Bone marrow (tissue), 2 donors: ENCODE results near the gene TMEM176A.
"Not testable (repeated sequence)": the region's sequence is repeated elsewhere in the genome, so short reads cannot be mapped to it uniquely, and the experiment has no call there.

Source experiments
- DNase-seq, 2 donors: peaks; one replicate each; lab custom pipeline; 2025; lab: John Stamatoyannopoulos, UW

TMEM176A gene

GRCh38 chr7:150788474-150789269, 11.9 kb upstream of the TMEM176A start:
- no peak for DNase-seq

DNA sequence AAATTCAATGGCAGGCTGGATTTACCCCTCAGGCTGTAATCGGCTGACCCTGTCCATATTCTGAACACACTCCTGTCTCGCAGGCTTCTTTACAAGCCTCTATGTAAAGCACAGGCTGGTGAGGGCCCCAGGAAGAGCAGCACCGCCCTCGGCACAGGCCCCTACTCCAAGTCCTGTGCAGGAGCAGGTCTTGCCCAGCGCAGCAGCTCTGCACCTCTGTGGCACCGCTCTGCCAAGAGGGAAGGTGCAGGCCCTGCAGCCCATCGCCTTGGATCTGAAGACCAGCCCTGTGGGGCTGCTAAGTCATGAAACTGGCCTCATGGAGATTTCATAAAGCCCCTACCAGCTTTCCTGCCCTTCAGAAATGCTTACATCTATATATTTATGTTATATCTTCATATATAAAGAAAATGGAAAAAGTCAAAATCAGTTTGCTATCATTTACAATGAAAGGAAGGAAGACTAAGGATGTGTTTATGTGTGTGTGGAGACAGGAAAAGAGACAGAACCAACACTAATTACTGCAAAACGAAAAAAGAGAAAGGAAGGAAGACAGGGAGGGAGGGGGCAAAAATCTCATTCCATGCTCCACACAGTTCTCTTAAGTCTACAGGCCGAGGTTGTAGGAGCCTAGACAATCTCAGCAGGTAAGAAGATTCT, 10.0 kb upstream of the TMEM176A start:
- no peak for DNase-seq

DNA sequence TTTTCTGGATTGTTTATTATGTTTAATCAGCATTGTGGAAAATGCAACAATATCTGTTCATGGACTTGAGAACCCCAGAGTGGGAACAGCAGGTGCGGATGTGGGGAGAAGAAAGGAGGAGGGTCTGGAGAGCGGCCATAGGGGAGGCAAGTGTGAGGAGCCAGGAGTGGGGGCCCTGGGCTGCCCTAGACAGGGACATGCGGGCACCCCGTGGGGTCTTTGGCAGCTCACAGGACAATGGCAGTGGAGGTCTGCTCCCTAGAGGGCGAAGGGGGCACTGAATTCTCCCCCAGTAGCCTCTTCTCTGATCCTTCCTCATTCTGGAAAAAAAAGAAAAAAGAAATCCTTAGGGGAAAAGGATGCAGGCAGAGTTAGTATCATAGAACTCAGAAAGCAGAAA, 9.3 kb upstream of the TMEM176A start:
- DNase-seq = no peak

DNA sequence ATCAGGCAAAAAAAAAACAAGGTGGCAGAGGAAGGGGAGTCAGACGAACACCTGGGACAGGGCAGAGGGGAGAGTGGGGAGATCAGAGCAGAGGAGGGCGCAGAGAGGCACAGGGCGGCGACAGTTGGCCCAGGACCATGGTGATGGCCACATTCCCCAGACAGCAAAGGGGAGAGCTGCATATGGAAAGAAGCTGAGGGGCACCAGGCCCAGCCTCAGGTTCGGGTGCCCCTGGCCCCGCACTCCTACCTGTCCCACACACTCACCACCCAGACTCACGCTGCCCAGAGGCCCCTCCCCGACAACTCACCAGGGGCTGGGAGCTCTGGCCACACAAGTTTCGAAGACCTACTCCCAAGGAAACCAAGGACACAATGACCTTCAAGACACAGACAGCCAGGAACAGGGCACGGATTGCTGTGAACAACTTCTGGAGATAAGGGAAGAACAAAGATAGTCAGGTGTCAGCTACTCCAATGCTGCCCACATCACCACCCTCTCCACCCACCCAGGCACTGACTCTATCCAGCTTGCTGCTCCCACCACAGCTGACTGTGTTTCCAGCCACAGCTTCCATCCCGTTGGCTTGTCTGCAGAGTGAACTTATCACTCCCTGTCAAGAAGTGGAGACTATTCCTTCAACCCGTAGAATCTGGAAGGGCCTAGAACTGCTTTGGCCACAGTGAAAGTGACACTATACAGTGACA, 8.7 kb upstream of the TMEM176A start:
- no peak for DNase-seq

DNA sequence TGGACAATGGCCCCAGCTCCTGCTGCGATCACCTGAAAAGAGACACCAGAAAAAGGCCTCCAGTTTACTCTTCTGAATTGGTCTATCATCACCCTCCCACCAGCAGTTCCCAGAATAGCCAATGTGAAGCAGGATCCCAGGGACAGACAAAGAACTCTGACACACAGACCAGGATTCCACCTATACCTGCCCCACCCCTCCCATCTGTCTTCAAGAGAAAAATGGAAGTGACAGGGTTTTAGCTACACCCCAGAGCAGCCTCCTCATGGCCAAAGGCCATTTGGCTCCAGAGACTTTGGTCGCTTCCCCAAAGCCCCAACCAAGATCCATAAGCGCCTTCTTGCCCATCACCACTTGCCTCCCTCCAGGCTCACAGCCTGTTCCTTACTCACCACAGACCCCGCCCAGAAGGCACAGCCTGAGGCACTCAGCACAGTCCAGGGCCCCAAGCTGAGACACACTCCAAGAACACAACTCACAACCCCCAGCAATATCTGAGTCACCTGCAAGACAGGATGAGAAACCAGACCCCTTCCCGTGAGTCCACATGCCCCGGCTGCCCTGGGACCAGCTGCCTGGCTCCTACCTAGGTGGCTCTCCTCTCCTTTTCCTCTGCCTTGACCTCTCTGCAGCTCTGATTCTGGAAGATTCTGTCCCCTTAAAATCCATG, 6.9 kb upstream of the TMEM176A start:
- no peak for DNase-seq

DNA sequence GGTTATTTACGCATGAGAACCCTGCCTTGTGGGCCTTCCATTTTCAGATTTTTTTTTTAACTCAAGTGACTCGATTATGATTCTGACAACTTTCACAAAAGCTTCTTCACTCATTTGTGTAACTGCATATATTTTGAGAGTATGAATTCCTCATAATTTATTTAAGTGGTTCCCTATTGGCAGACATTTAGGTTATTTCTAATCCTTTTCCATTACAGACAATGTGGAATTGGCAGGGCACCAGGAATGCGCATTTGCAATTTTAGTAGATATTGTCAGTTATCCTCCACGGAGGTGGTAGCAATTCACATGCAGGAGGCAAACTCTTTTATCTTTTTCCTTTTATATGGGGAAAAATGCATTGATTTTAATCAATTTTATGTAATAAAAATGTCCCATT, 2.9 kb upstream of the TMEM176A start:
- no peak for DNase-seq

DNA sequence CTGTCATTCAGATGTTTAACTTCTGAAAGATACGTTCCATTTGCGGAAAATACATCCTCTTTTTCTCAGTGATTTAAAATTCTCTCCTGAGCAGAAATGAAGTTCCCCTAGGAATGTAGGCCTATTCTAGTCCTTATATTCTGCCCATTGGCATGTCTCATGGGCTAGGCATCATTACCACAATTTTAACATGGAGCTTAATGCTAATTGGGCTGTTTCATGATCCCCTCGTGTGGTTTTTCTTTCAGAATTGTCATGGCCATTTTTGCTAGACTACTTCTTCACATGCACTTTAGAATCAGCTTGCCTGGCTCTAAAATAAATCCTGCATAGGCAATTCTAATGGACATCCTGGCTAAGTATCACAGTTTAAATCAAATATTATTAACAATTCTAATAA, 1.4 kb upstream of the TMEM176A start:
- DNase-seq = no peak

DNA sequence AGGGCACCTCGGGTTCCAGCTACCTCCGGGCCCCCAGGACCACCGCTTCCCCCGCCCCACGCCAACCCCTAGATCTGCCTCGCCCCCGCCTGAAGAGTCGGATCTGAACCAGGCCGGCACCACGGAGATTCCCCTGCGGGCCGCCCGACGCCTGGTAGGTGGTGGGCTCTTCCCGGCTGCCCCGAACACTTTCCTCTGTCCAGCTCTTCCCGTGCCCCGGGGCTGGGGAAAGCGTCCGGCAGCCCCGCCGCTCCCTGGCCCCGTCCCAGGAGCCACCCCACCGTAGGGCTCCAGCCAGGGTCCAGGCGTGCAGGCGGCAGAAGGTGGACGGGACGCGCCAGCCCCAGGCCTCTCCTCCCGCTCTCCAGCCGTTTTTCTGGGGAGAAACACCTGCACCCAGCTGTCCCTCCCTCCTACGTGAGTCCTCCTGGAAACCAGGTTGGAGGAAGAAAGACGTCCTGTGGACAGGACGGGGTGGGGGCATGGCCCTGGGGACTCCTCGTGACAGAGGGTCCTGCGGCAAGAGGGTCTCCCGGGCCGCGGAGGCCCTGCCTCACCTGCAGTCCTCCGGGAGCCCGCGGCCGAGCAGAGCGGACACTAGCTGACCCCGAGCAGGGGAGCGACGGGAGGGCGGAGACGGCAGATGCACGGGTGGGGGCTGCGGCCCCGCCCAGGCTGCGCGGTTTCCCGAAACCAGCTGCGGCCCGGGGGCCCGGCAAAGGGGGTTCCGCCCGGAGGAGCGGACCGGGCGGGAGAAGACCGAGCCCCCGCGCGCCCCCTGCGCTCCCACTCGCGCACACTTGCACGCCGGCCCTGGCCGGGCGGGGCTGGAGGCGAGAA, 608 bp upstream of the TMEM176A start, which contains the start of gene TMEM176B:
TSS of gene TMEM176B (minus strand) at position 624 of the 840 bp plus-strand sequence. CDS start 3,795 bp downstream, outside the sequence.
- DNase-seq = no peak

GRCh38 chr7:150801242-150801945, 825 bp downstream of the TMEM176A start:
- DNase-seq = no peak

DNA sequence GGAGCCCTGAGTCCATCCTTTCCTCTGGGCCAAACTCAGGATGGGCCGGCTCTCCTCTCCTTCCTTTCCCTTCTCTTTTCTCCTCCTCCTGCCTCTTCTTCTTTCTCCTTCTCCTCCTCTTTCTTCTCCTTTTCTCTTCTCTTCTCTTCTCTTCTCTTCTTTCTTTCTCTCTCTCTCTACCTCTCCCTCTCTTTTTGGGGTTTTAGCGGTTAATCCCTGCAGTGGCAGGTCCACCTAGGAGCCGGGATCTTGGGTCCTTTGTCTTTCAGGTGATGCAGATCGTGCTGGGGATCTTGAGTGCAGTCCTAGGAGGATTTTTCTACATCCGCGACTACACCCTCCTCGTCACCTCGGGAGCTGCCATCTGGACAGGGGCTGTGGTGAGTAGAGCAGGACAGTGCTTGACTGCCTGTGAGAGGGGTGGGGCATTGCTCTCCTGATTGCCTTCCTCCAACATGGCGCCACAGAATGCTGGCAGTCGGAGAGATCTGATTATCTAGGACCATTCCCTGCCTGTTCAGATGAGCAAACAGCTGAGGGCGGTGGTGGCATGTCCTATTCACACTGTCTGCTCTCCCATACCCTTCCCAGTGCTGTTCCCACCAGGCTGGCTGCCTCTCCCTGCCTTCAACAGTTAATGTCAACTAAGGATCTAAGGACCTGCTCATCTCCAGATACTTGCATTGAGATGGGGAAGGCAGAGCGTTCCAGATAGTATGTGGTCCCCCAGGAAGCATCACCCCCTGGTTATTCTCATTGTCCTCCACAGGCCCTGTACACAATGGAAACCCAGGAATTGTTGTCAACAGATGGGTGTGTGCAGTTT, 1.6 kb downstream of the TMEM176A start:
- no peak for DNase-seq

DNA sequence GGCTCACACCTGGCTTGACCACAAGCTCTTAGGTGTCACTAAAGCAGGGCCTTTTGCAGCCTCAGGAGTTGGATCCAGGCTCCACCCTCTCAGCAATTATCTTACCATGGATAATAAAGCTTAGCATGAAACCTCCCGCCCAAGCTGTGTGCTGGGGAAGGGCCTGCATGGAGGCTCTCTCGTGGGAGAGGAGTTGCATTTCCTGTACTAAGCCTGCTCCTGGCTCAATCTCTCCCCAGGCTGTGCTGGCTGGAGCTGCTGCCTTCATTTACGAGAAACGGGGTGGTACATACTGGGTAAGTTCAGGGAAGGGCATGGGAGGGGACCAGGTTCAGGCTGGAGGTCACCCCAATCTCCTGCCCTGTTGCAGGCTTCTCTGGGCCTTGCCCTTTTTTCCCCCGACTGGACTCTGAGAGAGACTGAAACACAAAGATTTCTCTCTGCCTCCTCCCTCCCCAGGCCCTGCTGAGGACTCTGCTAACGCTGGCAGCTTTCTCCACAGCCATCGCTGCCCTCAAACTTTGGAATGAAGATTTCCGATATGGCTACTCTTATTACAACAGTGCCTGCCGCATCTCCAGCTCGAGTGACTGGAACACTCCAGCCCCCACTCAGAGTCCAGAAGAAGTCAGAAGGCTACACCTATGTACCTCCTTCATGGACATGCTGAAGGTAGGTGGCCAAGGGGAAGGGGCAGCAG, 2.7 kb downstream of the TMEM176A start:
- no peak for DNase-seq

- DNase-seq = no peak
Measured at GRCh38 chr7:150804802-150805201, 4.2 kb downstream of the TMEM176A start.

DNA sequence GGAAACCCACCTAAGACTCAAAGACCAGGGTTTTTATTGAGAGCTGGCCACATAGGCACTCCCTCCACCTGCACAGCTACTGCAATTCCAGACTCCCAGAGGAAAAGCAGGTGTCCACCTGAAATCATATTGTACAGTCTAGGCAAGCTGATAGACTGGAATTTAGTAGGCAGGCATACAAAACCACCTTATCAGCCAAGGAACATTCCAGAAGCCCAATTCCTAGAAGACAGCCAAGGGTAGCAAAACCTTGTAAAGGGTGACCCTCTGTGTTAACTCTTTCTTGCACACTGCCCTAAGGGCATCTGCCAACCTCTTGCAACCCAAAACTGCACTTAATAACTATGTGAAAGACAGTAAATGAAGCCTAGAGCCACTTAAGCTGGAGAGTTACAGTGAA, 5.3 kb downstream of the TMEM176A start:
- DNase-seq = no peak

GRCh38 chr7:150806454-150806853, 5.9 kb downstream of the TMEM176A start:
- no peak for DNase-seq

- DNase-seq = no peak
Measured at GRCh38 chr7:150806863-150807262, 6.3 kb downstream of the TMEM176A start.

- DNase-seq = not testable (repeated sequence)
Measured at GRCh38 chr7:150807616-150808438, 7.3 kb downstream of the TMEM176A start.

- DNase-seq = no peak
Measured at GRCh38 chr7:150814328-150815001, 13.9 kb downstream of the TMEM176A start.

GRCh38 chr7:150818971-150819370, 18.4 kb downstream of the TMEM176A start:
- no peak for DNase-seq
